SK-N-SH (cell line): ENCODE data around the gene ANKS1B.

Experiments
- CHD2 ChIP-seq: fragments of 150-350 bp; IDR thresholded peaks from 2 replicates; pipeline ENCODE4 v1.6.1; 2018; ENCODE audit warnings: low read length; ENCODE audit not compliant: partially characterized antibody
- CTCF ChIP-seq: fragments of 200-600 bp; sonication (generic); IDR thresholded peaks from 2 replicates; pipeline ENCODE4 v1.6.1; 2017; ENCODE audit warnings: antibody characterized with exemption, mild to moderate bottlenecking, moderate library complexity
- FOXM1 ChIP-seq: IDR thresholded peaks from 2 replicates; pipeline ENCODE4 v1.4.0; 2012; ENCODE audit warnings: low read depth, mild to moderate bottlenecking
- GATA2 ChIP-seq: sonication (generic); formaldehyde crosslinking; IDR thresholded peaks from 2 replicates; pipeline ENCODE4 v1.5.0; 2020; ENCODE audit warnings: mild to moderate bottlenecking, missing genetic modification reagents
- MAX ChIP-seq: IDR thresholded peaks from 2 replicates; pipeline ENCODE4 v1.4.0; 2012; ENCODE audit warnings: low read depth
- NRF1 ChIP-seq: IDR thresholded peaks from 2 replicates; pipeline ENCODE4 v1.6.1; 2012; ENCODE audit warnings: low read depth, mild to moderate bottlenecking, low read length
- POLR2AphosphoS5 ChIP-seq: IDR thresholded peaks from 2 replicates; pipeline ENCODE4 v1.6.1; 2012; ENCODE audit warnings: low read depth, low read length
- RAD21 ChIP-seq: IDR thresholded peaks from 2 replicates; pipeline ENCODE4 v1.6.1; 2012; ENCODE audit warnings: mild to moderate bottlenecking, low read length
- RXRA ChIP-seq: IDR thresholded peaks from 2 replicates; pipeline ENCODE4 v1.4.0; 2012; ENCODE audit warnings: low read depth, mild to moderate bottlenecking, borderline replicate concordance
- SMC3 ChIP-seq: IDR thresholded peaks from 2 replicates; pipeline ENCODE4 v1.6.1; 2012; ENCODE audit warnings: low read depth, low read length, improper control_type of control experiment
- TAF1 ChIP-seq: IDR thresholded peaks from 2 replicates; pipeline ENCODE4 v1.6.1; 2012; ENCODE audit warnings: low read depth, mild to moderate bottlenecking, low read length, moderate library complexity, borderline replicate concordance
- ZBTB33 ChIP-seq: IDR thresholded peaks from 2 replicates; pipeline ENCODE4 v1.4.0; 2012; ENCODE audit warnings: low read depth, borderline replicate concordance
- TF ChIP-seq, protein P1 (sequence below): fragments of 150-350 bp; IDR thresholded peaks from 2 replicates; pipeline ENCODE4 v1.6.1; 2017; ENCODE audit warnings: antibody characterized with exemption, low read length, low read depth, borderline replicate concordance

GRCh38 chr12:98818239-98818638 is 1166.5 kb downstream of the ANKS1B start:
- TF ChIP-seq CTCF (no peak), SMC3 (no peak), CHD2 (no peak), MAX (no peak), ZBTB33 (no peak), FOXM1 (no peak), TAF1 (no peak), RXRA (no peak), GATA2 (no peak), POLR2AphosphoS5 (no peak), NRF1 (no peak), RAD21 (no peak)
- TF ChIP-seq, protein P1, sequence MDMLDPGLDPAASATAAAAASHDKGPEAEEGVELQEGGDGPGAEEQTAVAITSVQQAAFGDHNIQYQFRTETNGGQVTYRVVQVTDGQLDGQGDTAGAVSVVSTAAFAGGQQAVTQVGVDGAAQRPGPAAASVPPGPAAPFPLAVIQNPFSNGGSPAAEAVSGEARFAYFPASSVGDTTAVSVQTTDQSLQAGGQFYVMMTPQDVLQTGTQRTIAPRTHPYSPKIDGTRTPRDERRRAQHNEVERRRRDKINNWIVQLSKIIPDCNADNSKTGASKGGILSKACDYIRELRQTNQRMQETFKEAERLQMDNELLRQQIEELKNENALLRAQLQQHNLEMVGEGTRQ: no peak
